ENCODE data around the gene ERICH6B.

The ERICH6B gene

DNA sequence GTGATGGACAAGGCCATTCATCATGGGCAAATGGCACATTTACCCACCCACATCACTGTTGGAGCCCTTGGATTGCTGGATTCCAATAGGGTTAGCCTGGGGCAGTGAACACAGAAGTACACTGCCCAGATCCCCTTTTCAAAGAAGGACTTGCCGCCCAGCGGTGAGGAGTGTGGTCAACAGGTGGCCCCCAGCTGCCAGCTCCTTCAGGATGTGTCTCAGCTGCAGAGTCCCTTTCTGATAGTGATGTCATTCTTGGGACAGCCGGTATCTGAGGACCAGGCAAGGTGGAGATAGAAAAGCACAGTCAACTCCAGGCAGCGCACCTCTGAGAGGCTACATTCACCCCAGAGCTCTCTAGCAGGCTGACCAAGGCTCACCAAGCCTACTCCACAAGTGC, 16.9 kb downstream of the ERICH6B start:
- no peak for DNase-seq (ENCODE audit: low read depth)
- TF ChIP-seq, protein P1, sequence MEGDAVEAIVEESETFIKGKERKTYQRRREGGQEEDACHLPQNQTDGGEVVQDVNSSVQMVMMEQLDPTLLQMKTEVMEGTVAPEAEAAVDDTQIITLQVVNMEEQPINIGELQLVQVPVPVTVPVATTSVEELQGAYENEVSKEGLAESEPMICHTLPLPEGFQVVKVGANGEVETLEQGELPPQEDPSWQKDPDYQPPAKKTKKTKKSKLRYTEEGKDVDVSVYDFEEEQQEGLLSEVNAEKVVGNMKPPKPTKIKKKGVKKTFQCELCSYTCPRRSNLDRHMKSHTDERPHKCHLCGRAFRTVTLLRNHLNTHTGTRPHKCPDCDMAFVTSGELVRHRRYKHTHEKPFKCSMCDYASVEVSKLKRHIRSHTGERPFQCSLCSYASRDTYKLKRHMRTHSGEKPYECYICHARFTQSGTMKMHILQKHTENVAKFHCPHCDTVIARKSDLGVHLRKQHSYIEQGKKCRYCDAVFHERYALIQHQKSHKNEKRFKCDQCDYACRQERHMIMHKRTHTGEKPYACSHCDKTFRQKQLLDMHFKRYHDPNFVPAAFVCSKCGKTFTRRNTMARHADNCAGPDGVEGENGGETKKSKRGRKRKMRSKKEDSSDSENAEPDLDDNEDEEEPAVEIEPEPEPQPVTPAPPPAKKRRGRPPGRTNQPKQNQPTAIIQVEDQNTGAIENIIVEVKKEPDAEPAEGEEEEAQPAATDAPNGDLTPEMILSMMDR (conservative IDR thresholded peaks at IDR 0.05; ENCODE audit: control insufficient read depth, insufficient read depth, low read depth, low read length): no peak
- no peak overlapping the region for H3K4me3 ChIP-seq (ENCODE audit: control insufficient read depth, low read depth, low read length)

DNA sequence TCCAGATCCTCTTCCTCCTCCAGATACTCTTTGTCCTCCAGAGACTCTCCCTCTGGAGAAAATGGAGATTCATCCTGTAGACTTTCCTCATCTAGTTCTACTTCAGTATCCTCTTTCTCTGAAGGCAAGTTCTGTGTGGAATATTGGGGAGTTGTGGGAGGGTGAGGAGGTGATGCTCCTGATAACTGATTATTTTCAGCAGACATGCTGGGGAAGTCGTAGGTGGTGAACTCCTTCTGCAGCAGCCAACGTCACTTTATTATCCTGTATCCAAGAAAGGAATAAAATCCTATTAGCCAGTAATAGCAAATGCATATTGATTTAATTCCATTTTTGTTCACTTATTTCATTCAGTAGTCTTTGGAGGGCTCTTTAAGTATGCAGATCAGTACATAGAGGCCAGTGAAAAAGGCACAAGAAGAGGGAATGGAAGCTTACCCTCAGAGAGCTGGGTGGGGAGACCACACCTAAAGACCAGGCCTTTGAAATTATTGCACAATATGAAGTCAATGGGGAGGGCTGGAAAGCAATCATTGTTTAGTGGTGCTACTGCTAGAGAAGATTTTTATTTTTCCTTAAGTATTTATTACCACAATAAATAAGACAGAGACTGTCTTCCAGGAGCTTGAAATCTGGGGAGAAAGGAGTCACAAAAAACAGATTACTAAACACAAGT, 18.6 kb downstream of the ERICH6B start:
- no peak overlapping the region for H3K4me3 ChIP-seq (ENCODE audit: control insufficient read depth, low read depth, low read length)
- TF ChIP-seq, protein P1 (conservative IDR thresholded peaks at IDR 0.05; ENCODE audit: control insufficient read depth, insufficient read depth, low read depth, low read length): no peak
- DNase-seq (ENCODE audit: low read depth): no peak

DNA sequence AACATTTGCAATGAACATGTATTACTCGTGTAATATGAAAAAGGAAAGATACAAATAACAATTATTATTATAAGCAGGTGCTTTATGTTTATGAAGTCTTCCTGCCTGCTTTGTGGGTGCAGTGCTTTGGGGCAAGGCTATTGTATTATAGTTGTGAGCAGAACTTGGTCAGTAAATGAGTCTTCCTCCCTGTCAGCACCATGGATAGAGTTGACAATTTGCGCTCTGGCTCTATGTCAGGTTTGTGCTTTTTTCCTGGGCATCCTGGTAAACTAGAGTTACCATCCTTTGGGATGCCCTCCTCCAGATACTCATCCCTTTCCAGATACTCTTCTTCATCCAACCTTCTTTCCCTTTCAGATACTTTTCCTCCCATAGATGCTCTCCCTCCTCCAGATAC, 19.6 kb downstream of the ERICH6B start:
- TF ChIP-seq, protein P1 (conservative IDR thresholded peaks at IDR 0.05; ENCODE audit: control insufficient read depth, insufficient read depth, low read depth, low read length): no peak
- DNase-seq (ENCODE audit: low read depth): no peak
- no peak overlapping the region for H3K4me3 ChIP-seq (ENCODE audit: control insufficient read depth, low read depth, low read length)

DNA sequence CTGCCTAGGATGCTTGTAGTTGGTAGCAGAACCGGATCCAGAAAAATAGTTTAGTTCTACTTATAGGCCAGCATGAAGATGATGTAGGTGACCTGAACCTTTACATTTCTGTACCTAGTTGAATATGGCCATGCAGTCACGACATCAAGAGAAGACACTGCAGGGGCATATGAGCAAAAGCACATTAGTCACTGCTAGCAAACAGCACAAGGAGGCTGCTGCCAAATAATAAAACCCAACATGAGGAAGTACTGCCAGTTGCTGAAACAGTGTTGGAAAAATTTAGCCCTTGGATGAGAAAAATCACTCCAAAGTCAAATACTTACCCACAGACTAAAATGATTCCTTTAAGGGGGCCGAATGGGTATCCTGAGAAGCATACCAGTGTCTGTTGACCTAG, 20.8 kb downstream of the ERICH6B start:
- no peak for DNase-seq (ENCODE audit: low read depth)
- H3K4me3 ChIP-seq (ENCODE audit: control insufficient read depth, low read depth, low read length): no peak overlapping the region
- TF ChIP-seq, protein P1 (conservative IDR thresholded peaks at IDR 0.05; ENCODE audit: control insufficient read depth, insufficient read depth, low read depth, low read length): no peak

DNA sequence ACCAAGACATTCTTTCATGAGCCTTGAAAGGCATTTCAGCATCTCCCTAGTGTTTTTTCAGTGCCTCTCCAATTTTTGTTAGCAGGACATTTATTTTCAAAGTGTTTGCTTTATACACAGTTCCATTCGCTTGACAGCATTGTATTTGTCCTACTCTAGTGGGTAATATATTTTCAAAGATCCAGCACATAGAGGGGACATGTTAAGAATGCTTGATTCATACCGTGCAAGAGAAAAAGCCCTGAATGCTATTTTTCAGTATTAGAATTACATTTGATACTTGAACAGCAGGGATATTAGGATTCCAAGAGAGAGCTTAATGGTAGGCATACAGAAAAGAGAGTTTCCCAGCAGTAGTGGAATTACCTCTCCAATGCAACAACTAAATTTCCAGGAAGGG, 21.3 kb downstream of the ERICH6B start:
- H3K4me3 ChIP-seq (ENCODE audit: control insufficient read depth, low read depth, low read length): no peak overlapping the region
- TF ChIP-seq, protein P1 (conservative IDR thresholded peaks at IDR 0.05; ENCODE audit: control insufficient read depth, insufficient read depth, low read depth, low read length): no peak
- no peak for DNase-seq (ENCODE audit: low read depth)

DNA sequence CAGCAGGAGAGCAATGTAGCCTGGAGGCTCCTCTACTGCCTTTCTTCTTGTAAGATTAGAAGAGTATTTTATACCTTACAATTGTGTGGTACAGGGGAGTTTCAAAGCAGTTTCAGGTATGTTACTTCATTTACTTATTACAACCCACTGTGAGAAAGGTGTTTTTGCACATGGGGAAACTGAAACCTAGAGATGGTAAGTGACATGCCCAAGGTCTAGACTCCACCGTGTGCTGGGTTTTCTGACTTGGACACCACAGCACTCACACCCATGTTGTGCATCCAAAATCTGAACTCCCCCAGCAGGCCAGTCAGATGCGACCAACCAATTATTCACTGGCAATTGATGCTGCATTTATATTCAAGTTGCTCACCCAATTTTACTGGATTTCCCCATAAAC, 22.8 kb downstream of the ERICH6B start:
- DNase-seq (ENCODE audit: low read depth): no peak
- no peak overlapping the region for H3K4me3 ChIP-seq (ENCODE audit: control insufficient read depth, low read depth, low read length)
- TF ChIP-seq, protein P1 (conservative IDR thresholded peaks at IDR 0.05; ENCODE audit: control insufficient read depth, insufficient read depth, low read depth, low read length): no peak

DNA sequence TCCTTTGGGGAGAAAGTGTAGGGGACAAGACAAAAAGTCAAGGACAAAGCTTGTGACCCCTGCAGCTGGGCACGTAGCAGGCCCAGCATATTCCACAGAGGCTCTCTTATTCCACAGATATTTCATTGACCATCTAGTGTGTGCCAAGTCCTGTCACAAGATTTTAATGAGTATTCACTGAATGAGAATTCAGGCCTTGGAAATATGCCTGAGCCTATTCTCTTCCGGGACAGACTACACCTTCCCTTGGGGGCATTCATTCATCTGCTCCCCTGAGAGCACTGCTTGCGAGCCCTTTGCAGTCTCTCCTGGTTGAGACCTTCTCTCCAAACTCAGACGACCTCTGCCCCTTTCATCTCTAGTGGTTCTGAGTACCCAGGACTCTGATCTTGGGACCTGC, 25.5 kb downstream of the ERICH6B start:
- TF ChIP-seq, protein P1 (conservative IDR thresholded peaks at IDR 0.05; ENCODE audit: control insufficient read depth, insufficient read depth, low read depth, low read length): no peak
- no peak overlapping the region for H3K4me3 ChIP-seq (ENCODE audit: control insufficient read depth, low read depth, low read length)
- DNase-seq (ENCODE audit: low read depth): no peak
